Measurements from ENCODE around the gene FXR1. TPM values are rescaled to one million over a fixed set of nuclear protein-coding genes. Genes with fewer than 3 reads are reported as not detected.

FXR1 gene
- total RNA-seq, 1 experiment from 2014 or later = 343 TPM

DNA sequence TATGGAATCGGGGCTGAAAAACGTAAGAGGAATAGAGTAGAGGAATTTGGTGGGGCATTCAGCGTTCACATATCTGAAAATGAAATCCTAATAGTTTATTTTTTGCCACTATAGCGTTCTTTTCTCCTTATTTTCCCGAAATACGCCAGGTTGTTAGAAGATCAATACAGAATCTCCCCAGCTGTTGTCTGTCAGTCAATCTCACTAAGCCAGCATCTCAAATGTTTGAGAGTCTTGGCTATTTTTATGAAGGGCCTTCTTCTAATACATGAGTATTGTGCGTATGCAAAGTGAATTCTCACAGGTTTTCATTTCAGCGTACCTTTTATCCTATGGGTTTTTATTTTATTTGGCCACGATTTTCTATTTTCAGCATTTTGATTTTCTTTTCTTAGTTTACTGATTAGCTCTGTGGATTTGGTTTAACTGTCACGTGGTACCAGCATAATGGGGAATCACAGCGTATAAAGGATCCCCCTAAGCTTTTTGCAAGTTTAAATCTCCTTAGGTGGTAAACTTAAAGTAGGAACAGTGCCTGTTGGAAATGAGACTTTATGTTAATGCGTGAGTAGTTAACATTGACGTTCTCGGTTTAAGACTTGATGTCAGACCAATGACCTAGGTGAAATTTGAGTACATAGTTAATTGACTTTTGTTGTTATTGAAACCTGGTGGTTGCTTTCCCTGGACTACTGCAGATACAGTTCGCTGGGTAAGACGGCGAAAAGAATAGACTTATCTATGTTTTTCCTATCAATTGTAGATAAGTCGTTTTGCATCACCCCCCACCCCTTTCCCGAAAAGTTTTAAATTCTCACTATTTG lies 1.3 kb downstream of the FXR1 start:
- Mint-ChIP-seq H3K36me3 (ENCODE audit: insufficient read depth, unreplicated experiment) (peaks cover 60% of the 10 kb centered on the region), H3K9me3 (ENCODE audit: low read depth, unreplicated experiment) (no peaks in the 10 kb centered on the region), H3K4me1 (ENCODE audit: low read depth, unreplicated experiment) (peaks cover 33% of the 10 kb centered on the region), H3K4me3 (ENCODE audit: low read depth, unreplicated experiment) (peak overlapping the region; percentile 77), H3K27ac (ENCODE audit: unreplicated experiment) (peak overlapping the region; percentile 50), H3K27me3 (ENCODE audit: unreplicated experiment) (no peaks in the 10 kb centered on the region)
- CTCF ChIA-PET = interaction anchor here (1.7 kb wide), 1 partner anchor 11 kb away, joined by 4 read pairs; no protein-coding TSS in a partner anchor
- no peak for DNase-seq
- TF ChIP-seq, protein P1, sequence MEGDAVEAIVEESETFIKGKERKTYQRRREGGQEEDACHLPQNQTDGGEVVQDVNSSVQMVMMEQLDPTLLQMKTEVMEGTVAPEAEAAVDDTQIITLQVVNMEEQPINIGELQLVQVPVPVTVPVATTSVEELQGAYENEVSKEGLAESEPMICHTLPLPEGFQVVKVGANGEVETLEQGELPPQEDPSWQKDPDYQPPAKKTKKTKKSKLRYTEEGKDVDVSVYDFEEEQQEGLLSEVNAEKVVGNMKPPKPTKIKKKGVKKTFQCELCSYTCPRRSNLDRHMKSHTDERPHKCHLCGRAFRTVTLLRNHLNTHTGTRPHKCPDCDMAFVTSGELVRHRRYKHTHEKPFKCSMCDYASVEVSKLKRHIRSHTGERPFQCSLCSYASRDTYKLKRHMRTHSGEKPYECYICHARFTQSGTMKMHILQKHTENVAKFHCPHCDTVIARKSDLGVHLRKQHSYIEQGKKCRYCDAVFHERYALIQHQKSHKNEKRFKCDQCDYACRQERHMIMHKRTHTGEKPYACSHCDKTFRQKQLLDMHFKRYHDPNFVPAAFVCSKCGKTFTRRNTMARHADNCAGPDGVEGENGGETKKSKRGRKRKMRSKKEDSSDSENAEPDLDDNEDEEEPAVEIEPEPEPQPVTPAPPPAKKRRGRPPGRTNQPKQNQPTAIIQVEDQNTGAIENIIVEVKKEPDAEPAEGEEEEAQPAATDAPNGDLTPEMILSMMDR (IDR thresholded peaks at IDR 0.05; ENCODE audit: unreplicated experiment) = no peak
- BruUV-seq (replicated peaks) = TSS peak; percentile 53
- intact Hi-C loops (cut with micrococcal nuclease; ENCODE audit: unreplicated experiment) = no loop called here

DNA sequence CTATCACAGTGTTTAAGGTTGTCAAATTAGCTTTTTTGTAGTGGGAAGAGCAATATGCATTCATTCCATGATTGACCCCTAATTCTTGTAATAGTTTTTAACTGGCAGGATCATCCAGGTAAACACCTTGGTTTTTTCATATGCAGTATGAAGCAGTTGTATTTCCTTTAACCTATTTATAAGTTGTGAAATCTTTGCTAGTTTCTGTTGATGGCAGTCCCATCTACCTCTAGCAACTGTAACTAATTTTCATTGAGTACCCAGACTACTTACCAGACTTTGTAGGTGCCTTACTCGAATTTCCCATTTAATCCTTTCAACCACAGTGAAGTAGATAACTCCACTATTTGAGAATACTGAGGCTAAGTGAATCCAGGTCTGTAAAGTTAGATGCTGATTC lies 6.1 kb downstream of the FXR1 start:
- CTCF ChIA-PET = interaction anchor here (0.7 kb wide), 1 partner anchor 18 kb away, joined by 4 read pairs; no protein-coding TSS in a partner anchor
- Mint-ChIP-seq H3K9me3 (ENCODE audit: low read depth, unreplicated experiment) (no peaks in the 10 kb centered on the region), H3K4me1 (ENCODE audit: low read depth, unreplicated experiment) (peaks cover 31% of the 10 kb centered on the region), H3K27me3 (ENCODE audit: unreplicated experiment) (no peaks in the 10 kb centered on the region), H3K36me3 (ENCODE audit: insufficient read depth, unreplicated experiment) (peaks cover 75% of the 10 kb centered on the region), H3K4me3 (ENCODE audit: low read depth, unreplicated experiment) (no peak overlapping the region), H3K27ac (ENCODE audit: unreplicated experiment) (no peak overlapping the region)
- intact Hi-C loops (cut with micrococcal nuclease; ENCODE audit: unreplicated experiment) = no loop called here
- BruUV-seq (replicated peaks) = no TSS peak
- no peak for DNase-seq
- TF ChIP-seq, protein P1 (IDR thresholded peaks at IDR 0.05; ENCODE audit: unreplicated experiment) = no peak

DNA sequence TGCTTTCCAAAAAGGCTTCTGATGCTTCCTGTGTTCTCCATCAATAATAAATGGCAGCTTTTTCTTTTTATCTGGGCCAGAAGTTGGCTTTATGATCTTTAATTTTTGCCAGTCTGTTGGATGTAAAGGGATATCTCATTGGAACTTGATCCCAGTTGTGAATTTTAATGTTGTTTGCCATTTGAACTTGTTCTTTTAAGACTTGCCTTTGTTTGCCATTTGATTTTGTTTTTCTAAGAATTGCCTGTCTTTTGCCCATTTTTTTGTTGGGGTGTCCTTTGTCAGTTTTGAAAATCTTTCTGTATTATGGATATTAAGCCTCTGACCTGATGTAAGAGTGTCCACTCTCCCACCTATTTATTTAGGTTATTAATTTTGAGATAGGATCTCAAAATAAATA lies 9.8 kb downstream of the FXR1 start:
- Mint-ChIP-seq H3K4me3 (ENCODE audit: low read depth, unreplicated experiment) (no peak overlapping the region), H3K27me3 (ENCODE audit: unreplicated experiment) (no peaks in the 10 kb centered on the region), H3K4me1 (ENCODE audit: low read depth, unreplicated experiment) (peaks cover 14% of the 10 kb centered on the region), H3K27ac (ENCODE audit: unreplicated experiment) (no peak overlapping the region), H3K36me3 (ENCODE audit: insufficient read depth, unreplicated experiment) (peaks cover 39% of the 10 kb centered on the region), H3K9me3 (ENCODE audit: low read depth, unreplicated experiment) (no peaks in the 10 kb centered on the region)
- no TSS peak for BruUV-seq (replicated peaks)
- CTCF ChIA-PET = no interaction called here
- no peak for DNase-seq
- intact Hi-C loops (cut with micrococcal nuclease; ENCODE audit: unreplicated experiment) = no loop called here
- TF ChIP-seq, protein P1 (IDR thresholded peaks at IDR 0.05; ENCODE audit: unreplicated experiment) = no peak

DNA sequence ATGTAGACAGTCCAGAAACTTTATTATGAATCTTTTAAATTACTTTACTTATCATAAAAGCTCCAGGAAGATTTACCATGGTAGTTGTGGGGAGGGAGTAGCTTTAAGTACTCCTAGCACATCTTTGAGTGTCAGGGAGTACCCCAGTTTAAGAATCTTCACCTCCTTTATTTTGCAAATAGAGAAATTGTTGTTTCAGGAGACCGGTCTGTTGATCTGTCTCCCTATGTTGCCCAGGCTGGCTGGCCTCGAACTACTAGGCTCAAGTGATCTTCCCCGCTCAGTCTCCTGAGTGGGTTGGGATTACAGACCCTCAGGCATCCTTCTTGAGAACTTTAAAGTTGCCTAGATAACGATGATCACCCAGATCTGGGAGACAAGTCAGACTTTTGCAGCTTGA lies 11.1 kb downstream of the FXR1 start:
- H3K27me3 Mint-ChIP-seq (ENCODE audit: unreplicated experiment) = no peaks in the 10 kb centered on the region
- no peak overlapping the region for H3K27ac Mint-ChIP-seq (ENCODE audit: unreplicated experiment)
- H3K4me1 Mint-ChIP-seq (ENCODE audit: low read depth, unreplicated experiment) = peaks cover 14% of the 10 kb centered on the region
- peaks cover 3% of the 10 kb centered on the region for H3K9me3 Mint-ChIP-seq (ENCODE audit: low read depth, unreplicated experiment)
- BruUV-seq (replicated peaks) = no TSS peak
- H3K4me3 Mint-ChIP-seq (ENCODE audit: low read depth, unreplicated experiment) = no peak overlapping the region
- H3K36me3 Mint-ChIP-seq (ENCODE audit: insufficient read depth, unreplicated experiment) = peaks cover 39% of the 10 kb centered on the region
- DNase-seq = no peak
- CTCF ChIA-PET = no interaction called here
- TF ChIP-seq, protein P1 (IDR thresholded peaks at IDR 0.05; ENCODE audit: unreplicated experiment) = no peak
- intact Hi-C loops (cut with micrococcal nuclease; ENCODE audit: unreplicated experiment) = no loop called here
